Measurements from ENCODE around the gene NAA20.

DNA sequence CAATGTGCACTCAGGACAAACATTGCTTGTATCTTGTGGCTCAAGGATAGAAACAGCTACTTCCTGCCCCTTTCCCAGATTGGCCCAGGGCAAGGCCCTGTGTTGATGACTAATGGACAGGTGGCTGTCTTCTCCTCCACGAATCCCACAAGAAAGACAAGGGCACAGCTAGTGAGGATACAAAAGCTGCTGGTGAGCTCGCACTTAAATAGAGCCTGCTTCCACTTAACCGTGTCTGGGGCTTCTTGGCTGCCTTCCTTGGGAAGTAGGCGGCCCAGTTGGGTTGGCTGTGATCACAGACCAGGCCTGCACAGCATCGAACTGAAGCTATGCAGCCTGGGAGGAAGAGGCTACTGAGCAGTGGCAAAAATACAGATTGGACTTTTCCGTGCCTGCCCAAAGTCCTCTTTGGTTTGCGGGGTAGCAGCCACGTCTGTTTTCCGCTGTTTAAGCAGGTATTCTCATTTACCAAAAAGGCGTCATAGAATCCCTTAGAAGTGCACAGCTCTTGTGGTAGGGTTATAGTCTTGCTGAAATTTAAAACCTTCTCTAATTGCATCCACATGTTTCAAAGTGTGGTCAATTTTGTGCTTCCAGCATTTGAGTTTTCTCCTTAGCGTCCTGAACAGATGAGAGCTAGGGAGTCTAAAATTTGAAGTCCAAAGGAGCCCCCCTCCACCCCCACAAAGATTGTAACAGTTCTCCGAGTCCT is 23.0 kb upstream of the NAA20 start:
- TF ChIP-seq, protein P1, sequence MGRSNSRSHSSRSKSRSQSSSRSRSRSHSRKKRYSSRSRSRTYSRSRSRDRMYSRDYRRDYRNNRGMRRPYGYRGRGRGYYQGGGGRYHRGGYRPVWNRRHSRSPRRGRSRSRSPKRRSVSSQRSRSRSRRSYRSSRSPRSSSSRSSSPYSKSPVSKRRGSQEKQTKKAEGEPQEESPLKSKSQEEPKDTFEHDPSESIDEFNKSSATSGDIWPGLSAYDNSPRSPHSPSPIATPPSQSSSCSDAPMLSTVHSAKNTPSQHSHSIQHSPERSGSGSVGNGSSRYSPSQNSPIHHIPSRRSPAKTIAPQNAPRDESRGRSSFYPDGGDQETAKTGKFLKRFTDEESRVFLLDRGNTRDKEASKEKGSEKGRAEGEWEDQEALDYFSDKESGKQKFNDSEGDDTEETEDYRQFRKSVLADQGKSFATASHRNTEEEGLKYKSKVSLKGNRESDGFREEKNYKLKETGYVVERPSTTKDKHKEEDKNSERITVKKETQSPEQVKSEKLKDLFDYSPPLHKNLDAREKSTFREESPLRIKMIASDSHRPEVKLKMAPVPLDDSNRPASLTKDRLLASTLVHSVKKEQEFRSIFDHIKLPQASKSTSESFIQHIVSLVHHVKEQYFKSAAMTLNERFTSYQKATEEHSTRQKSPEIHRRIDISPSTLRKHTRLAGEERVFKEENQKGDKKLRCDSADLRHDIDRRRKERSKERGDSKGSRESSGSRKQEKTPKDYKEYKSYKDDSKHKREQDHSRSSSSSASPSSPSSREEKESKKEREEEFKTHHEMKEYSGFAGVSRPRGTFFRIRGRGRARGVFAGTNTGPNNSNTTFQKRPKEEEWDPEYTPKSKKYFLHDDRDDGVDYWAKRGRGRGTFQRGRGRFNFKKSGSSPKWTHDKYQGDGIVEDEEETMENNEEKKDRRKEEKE (IDR thresholded peaks at IDR 0.05; ENCODE audit: borderline replicate concordance in 1 of 2, control insufficient read depth in 1 of 2, low read depth in 2 of 2, low read length in 1 of 2) = no peak
- no peak for TF ChIP-seq SP1 (CRISPR knock-in tag; IDR thresholded peaks at IDR 0.05)
- TF ChIP-seq ZNF239 (CRISPR knock-in tag; IDR thresholded peaks at IDR 0.05) = no peak
- no peak for TF ChIP-seq BRCA1 (IDR thresholded peaks at IDR 0.05)
- TF ChIP-seq BRCA1 (CRISPR knock-in tag; IDR thresholded peaks at IDR 0.05) = no peak
- TF ChIP-seq CXXC5 (CRISPR knock-in tag; IDR thresholded peaks at IDR 0.05) = no peak
- no peak for TF ChIP-seq CTCF (IDR thresholded peaks at IDR 0.05 in 2 of 3, conservative IDR thresholded peaks at IDR 0.05 in 1 of 3; ENCODE audit: insufficient read depth in 2 of 3, low read depth in 1 of 3, low read length in 3 of 3)
- no peak for TF ChIP-seq EP300 (IDR thresholded peaks at IDR 0.05; ENCODE audit: low read length)
- no peak for TF ChIP-seq PHTF2 (CRISPR knock-in tag; IDR thresholded peaks at IDR 0.05)
- TF ChIP-seq IRF1 (CRISPR knock-in tag; IDR thresholded peaks at IDR 0.05; ENCODE audit: borderline replicate concordance) = no peak
- no peak for TF ChIP-seq E2F8 (IDR thresholded peaks at IDR 0.05; ENCODE audit: low read depth, partially characterized antibody)
- TF ChIP-seq ZBTB33 (CRISPR knock-in tag; IDR thresholded peaks at IDR 0.05) = no peak
- TF ChIP-seq ZNF274 (IDR thresholded peaks at IDR 0.05; ENCODE audit: borderline replicate concordance, low read depth, low read length) = no peak

All from K562 (cell line).